ENCODE measurements around the gene PSMD10.

Gene PSMD10

DNA sequence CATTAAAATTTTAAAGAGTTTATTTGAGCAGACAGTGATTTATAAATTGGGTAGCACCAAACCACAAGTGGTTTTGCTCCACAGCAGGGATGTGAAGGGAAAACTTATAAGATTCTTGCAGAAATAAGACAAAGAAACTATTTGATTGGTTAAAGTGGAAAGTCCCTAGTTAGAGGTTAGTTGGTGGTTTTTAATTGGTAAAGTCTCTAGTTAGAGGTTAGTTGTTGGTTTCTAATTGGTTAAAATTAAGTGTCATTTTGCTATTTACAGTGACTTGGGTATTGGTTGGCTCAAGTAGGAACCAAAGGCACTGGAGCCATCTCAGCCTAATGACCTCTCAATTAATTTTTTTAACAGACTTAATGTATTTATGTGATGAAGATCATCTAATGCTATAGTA is 23.2 kb upstream of the PSMD10 start:
- H3K4me3 ChIP-seq (ENCODE audit: low read depth, low read length), result no peak overlapping the region
- no peak for DNase-seq (ENCODE audit: low read depth)
- TF ChIP-seq, protein P1, sequence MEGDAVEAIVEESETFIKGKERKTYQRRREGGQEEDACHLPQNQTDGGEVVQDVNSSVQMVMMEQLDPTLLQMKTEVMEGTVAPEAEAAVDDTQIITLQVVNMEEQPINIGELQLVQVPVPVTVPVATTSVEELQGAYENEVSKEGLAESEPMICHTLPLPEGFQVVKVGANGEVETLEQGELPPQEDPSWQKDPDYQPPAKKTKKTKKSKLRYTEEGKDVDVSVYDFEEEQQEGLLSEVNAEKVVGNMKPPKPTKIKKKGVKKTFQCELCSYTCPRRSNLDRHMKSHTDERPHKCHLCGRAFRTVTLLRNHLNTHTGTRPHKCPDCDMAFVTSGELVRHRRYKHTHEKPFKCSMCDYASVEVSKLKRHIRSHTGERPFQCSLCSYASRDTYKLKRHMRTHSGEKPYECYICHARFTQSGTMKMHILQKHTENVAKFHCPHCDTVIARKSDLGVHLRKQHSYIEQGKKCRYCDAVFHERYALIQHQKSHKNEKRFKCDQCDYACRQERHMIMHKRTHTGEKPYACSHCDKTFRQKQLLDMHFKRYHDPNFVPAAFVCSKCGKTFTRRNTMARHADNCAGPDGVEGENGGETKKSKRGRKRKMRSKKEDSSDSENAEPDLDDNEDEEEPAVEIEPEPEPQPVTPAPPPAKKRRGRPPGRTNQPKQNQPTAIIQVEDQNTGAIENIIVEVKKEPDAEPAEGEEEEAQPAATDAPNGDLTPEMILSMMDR (conservative IDR thresholded peaks at IDR 0.05; ENCODE audit: low read depth, low read length), result no peak

DNA sequence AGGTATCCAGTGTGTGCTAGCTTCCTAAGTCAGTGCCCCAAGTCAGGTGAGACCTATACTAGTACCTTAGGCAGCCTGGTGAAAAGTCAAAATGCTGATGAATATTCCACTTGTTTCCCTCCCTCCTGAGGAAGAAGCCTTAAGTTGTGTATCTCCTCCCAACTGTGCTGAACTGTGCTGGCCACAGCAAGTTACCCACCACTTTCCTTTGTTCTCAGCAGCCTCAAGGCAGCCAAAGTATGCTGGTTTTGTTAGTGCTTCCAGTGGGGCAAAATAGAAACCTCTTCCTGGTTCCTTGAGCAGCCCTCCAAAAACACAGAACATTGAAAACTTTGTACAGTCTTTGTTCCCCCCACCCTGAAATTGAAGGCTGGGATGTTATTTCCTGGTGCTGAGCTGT is 14.1 kb upstream of the PSMD10 start:
- no peak for DNase-seq (ENCODE audit: low read depth)
- no peak overlapping the region for H3K4me3 ChIP-seq (ENCODE audit: low read depth, low read length)
- TF ChIP-seq, protein P1 (conservative IDR thresholded peaks at IDR 0.05; ENCODE audit: low read depth, low read length), result no peak

GRCh38 chrX:108097380-108097779 is 6.0 kb upstream of the PSMD10 start:
- TF ChIP-seq, protein P1 (conservative IDR thresholded peaks at IDR 0.05; ENCODE audit: low read depth, low read length), result no peak
- H3K4me3 ChIP-seq (ENCODE audit: low read depth, low read length), result no peak overlapping the region
- no peak for DNase-seq (ENCODE audit: low read depth)

GRCh38 chrX:108091878-108092291 is 543 bp upstream of the PSMD10 start:
- TF ChIP-seq, protein P1 (conservative IDR thresholded peaks at IDR 0.05; ENCODE audit: low read depth, low read length), result no peak
- DNase-seq (ENCODE audit: low read depth), result no peak
- peak overlapping the region; percentile 74 for H3K4me3 ChIP-seq (ENCODE audit: low read depth, low read length)

DNA sequence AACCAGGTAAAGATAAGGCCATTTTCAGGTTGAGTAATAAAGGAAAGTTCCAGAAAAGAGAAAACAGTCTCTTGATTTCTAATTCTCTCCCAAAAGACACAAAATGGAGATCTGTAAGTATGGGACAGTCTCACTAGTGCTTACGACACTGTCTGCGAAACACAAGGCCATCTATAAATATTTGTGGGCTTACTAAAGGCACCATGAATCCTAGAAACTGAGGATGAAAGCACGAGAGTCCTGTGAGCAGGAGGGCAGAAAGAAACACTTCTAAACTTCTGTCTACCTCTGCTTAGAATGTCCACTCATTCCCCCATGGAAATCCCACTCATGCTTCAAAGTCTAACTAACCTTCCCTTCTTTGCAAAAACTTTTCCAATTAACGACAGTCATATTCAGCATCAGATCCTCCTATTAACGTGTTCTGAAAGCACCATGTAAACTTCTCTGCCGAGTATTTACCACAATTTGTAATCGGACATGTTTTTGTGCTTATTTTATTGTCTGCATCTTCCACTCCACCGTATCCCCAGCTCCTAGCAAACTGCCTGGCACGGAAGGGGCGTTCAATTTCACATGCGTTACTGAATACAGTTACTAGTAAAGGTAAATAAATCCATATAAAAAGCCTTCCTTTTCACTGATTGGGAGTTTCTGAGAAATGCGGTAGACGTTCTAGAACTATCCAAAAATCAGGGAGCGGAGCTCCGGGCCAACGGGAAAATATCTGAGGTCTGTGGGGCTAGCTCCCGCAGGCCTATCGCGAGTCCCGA is 665 bp downstream of the PSMD10 start:
- TF ChIP-seq, protein P1 (conservative IDR thresholded peaks at IDR 0.05; ENCODE audit: low read depth, low read length), result no peak
- H3K4me3 ChIP-seq (ENCODE audit: low read depth, low read length), result peak overlapping the region; percentile 74
- peak; percentile 43 for DNase-seq (ENCODE audit: low read depth)

DNA sequence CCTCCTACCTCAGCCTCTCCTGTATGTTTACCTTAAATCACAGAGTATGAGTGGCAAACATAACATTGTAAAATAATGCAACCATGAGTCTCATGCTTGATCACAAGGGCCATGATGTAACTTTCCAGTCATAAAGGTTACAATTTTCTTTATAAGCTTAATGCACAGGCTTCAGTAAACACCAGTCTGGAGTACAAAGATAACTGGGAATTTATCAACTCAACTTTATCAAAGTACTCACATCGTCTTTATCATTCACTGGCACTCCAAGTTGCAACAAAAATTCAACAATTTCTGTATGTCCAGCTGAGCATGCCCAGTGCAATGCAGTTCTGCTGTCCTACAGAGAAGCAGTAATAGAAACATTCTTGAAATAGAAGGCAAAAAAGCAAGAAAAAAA is 2.8 kb downstream of the PSMD10 start:
- DNase-seq (ENCODE audit: low read depth), result no peak
- no peak overlapping the region for H3K4me3 ChIP-seq (ENCODE audit: low read depth, low read length)
- TF ChIP-seq, protein P1 (conservative IDR thresholded peaks at IDR 0.05; ENCODE audit: low read depth, low read length), result no peak

DNA sequence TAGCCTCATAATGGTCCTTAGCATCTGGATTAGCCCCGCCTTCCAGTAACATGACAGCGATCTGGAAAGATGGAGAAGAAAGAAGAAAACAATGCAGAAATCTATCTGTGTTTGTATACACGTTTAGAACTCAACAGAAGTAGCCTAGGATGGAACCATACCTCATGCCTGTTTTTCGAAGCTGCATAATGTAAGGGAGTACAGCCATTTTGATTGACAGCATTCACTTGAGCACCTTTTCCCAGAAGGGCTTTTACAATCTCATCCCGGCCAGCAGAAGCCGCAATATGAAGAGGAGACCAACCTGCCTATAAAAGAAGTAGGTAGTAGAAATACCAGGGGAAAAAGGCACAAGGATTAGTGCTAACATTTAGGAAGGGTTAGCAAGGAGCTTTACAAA is 3.5 kb downstream of the PSMD10 start:
- no peak overlapping the region for H3K4me3 ChIP-seq (ENCODE audit: low read depth, low read length)
- DNase-seq (ENCODE audit: low read depth), result no peak
- TF ChIP-seq, protein P1 (conservative IDR thresholded peaks at IDR 0.05; ENCODE audit: low read depth, low read length), result no peak

Measured in choroid plexus epithelial cell (primary cell).